ENCODE measurements around the gene PDE3A.

PDE3A gene

DNA sequence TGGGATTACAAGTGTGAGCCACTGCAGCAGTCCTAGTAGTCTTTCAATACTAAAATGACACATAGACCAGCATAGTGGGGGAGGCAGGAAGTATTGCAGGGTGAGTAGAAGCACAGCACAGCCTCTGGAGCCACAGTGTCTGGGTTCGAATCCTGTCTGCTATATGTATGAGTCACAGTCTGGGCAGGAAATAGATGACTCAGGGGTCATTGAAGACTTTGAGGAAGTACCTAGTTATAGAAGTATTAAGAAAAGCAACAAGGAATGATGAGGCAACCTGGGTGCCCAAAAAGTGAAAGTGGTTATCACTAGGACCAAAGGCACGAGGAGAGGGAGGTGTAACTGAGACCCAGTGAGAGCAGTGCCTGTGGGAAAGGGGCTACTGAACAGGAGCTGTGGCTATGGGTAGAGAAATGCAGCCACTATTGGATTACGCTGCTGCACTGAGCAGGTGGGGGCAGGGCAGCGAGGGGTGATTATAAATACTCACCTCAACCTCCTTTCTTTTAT is 124.0 kb downstream of the PDE3A start:
- TF ChIP-seq, protein P1, sequence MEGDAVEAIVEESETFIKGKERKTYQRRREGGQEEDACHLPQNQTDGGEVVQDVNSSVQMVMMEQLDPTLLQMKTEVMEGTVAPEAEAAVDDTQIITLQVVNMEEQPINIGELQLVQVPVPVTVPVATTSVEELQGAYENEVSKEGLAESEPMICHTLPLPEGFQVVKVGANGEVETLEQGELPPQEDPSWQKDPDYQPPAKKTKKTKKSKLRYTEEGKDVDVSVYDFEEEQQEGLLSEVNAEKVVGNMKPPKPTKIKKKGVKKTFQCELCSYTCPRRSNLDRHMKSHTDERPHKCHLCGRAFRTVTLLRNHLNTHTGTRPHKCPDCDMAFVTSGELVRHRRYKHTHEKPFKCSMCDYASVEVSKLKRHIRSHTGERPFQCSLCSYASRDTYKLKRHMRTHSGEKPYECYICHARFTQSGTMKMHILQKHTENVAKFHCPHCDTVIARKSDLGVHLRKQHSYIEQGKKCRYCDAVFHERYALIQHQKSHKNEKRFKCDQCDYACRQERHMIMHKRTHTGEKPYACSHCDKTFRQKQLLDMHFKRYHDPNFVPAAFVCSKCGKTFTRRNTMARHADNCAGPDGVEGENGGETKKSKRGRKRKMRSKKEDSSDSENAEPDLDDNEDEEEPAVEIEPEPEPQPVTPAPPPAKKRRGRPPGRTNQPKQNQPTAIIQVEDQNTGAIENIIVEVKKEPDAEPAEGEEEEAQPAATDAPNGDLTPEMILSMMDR (IDR thresholded peaks at IDR 0.05; ENCODE audit: low read depth, low read length), result no peak
- peak; percentile 54 to 96 for DNase-seq (ENCODE audit: low read depth in 2 of 2)
- no peak overlapping the region for H3K4me3 ChIP-seq (replicated peaks in 1 of 2; ENCODE audit: low read depth in 2 of 2, low read length in 2 of 2)

DNA sequence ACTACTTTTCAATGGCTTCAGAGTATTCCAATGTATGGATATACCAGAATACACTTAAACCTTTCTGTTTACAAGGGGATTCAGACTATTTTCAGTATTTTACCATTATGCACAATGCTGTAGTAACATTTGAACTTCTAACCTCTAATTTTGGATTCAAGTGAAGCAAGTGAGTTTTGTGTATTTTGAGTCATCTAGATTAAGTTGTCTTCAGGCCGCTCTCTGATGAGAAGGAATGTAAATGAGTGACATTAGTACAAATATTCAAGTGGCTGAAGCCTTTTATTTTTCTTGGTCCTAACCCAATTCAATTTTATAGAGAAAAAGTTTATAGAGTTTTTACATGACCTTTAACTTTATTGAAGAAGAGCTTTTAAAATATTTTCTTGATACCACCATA is 125.6 kb downstream of the PDE3A start:
- TF ChIP-seq, protein P1 (IDR thresholded peaks at IDR 0.05; ENCODE audit: low read depth, low read length), result no peak
- H3K4me3 ChIP-seq (replicated peaks in 1 of 2; ENCODE audit: low read depth in 2 of 2, low read length in 2 of 2), result no peak overlapping the region
- DNase-seq (ENCODE audit: low read depth in 2 of 2), result peak in 1 of 2 donors; percentile 61

DNA sequence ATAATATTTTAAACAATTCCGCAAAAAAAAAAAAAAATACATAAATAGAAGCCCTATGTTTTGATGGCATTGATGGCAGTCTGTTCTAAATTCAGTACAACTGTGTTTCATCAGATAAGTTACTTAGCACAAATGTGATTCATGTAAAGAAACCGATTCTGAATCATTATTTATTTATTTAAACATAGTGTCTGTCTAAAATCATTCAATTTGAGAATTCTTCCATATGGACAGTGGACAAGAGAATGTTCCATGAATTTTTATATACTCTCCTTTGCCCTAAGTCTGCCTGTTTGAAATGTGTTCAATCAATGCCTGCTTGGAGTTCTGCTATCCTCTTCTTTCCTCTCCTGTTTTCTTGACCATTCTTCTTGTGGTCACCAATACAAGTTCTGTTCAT is 126.5 kb downstream of the PDE3A start:
- DNase-seq (ENCODE audit: low read depth in 2 of 2), result peak in 1 of 2 donors; percentile 72
- TF ChIP-seq, protein P1 (IDR thresholded peaks at IDR 0.05; ENCODE audit: low read depth, low read length), result no peak
- H3K4me3 ChIP-seq (replicated peaks in 1 of 2; ENCODE audit: low read depth in 2 of 2, low read length in 2 of 2), result no peak overlapping the region

DNA sequence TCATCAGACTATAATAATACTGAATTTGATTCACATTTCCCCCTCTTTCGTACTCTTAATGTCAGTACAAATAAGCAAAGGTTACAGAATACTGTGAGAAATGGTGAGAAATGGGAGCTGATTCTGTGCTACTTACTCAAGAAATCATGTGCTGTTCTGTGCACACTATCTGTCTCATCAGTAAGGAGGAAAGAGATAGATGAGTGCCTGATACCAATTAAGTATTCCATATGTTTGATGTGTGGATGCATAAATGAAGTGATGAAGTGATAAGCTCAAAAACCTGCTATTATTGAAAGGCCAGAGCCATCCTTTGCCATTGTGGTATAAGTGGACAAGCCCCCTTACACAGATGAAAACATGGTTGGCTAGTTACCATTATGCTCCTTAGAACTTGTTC is 127.7 kb downstream of the PDE3A start:
- H3K4me3 ChIP-seq (replicated peaks in 1 of 2; ENCODE audit: low read depth in 2 of 2, low read length in 2 of 2), result no peak overlapping the region
- DNase-seq (ENCODE audit: low read depth in 2 of 2), result no peak
- TF ChIP-seq, protein P1 (IDR thresholded peaks at IDR 0.05; ENCODE audit: low read depth, low read length), result no peak

DNA sequence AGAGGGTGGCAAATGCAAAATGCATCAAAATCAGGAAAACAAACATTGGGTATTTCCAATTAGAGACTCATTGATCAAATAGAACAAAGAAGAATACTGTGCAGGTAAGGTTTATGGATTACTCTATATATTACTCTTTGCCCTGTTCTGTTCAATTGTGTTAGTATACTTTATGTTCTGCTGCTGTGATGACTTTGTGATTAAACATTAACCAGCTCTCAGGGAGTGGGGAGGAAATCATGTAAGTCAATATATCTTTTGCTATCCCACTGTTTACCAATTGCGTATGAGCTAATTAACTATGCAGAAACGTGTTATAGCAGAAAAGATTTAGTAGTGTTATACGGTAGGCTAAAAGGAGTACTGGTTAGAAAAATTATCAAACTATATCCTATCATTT is 129.4 kb downstream of the PDE3A start:
- no peak overlapping the region for H3K4me3 ChIP-seq (replicated peaks in 1 of 2; ENCODE audit: low read depth in 2 of 2, low read length in 2 of 2)
- no peak for DNase-seq (ENCODE audit: low read depth in 2 of 2)
- TF ChIP-seq, protein P1 (IDR thresholded peaks at IDR 0.05; ENCODE audit: low read depth, low read length), result no peak

DNA sequence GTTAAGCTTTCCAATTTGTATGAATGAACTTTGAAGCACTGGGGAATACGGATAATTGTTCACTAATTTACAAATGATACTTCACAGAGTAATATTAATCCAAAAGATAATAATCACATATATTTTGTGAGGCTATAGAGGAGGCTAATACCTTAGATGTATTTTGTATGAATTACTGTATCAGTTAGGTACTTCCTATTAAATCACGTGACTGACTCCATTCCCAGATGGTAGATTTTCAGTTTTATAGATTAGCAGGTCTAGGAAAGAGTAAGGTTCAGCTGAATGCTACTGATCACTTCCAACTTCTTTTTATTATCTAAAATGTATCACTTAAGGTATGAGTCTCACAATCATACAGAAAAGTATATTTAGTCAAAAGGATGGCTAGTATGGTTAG is 133.6 kb downstream of the PDE3A start:
- TF ChIP-seq, protein P1 (IDR thresholded peaks at IDR 0.05; ENCODE audit: low read depth, low read length), result no peak
- H3K4me3 ChIP-seq (replicated peaks in 1 of 2; ENCODE audit: low read depth in 2 of 2, low read length in 2 of 2), result no peak overlapping the region
- DNase-seq (ENCODE audit: low read depth in 2 of 2), result no peak

DNA sequence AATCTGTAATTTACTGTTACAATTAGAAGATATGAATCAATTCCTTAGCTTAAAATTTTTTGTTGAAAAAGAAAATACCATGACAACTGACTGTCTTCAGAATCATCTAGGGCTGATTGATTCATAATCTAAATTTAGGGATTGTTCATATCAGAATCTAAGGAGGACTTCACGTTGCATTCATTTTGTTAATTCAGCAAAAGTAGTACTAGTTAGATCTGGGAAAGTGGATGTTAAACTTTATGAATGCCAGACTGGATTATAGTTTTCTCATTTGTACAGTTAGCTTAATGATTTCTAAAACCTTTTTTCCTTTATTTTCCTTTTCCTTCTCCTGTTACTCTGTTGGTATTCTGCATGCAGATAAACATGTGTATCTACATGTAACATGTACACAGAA is 135.5 kb downstream of the PDE3A start:
- TF ChIP-seq, protein P1 (IDR thresholded peaks at IDR 0.05; ENCODE audit: low read depth, low read length), result no peak
- no peak overlapping the region for H3K4me3 ChIP-seq (replicated peaks in 1 of 2; ENCODE audit: low read depth in 2 of 2, low read length in 2 of 2)
- no peak for DNase-seq (ENCODE audit: low read depth in 2 of 2)

Measured in cardiac fibroblast (primary cell).